SK-N-SH treated with all-trans-retinoic acid at 6 μM for 48 hours (cell line): ENCODE data around the gene PYCR2.

Source experiments
- RARB ChIP-seq: fragments of 250-450 bp; sonication (Bioruptor Pico); IDR thresholded peaks from 2 replicates; pipeline ENCODE4 v1.8.0; 2021; ENCODE audit warnings: mild to moderate bottlenecking, moderate library complexity
- TOX ChIP-seq: fragments of 250-450 bp; sonication (Bioruptor Pico); IDR thresholded peaks from 2 replicates; pipeline ENCODE4 v1.8.0; 2021; ENCODE audit warnings: mild to moderate bottlenecking, moderate library complexity, borderline replicate concordance
- ZFP30 ChIP-seq: fragments of 450-650 bp; formaldehyde crosslinking; IDR thresholded peaks from 2 replicates; pipeline ENCODE4 v1.5.0; 2022; ENCODE audit warnings: mild to moderate bottlenecking, moderate library complexity
- ZNF8 ChIP-seq: fragments of 450-650 bp; formaldehyde crosslinking; IDR thresholded peaks from 2 replicates; pipeline ENCODE4 v1.5.0; 2020; ENCODE audit warnings: mild to moderate bottlenecking, moderate library complexity

- TF ChIP-seq RARB (CRISPR knock-in tag) (no peak), ZNF8 (CRISPR knock-in tag) (no peak), ZFP30 (CRISPR knock-in tag) (no peak), TOX (CRISPR knock-in tag) (no peak)
Measured at GRCh38 chr1:225880636-225881035, 43.4 kb downstream of the PYCR2 start.
